Fibroblast of mammary gland (primary cell): ENCODE data around the gene OR51B4.
"Not testable (repeated sequence)": the region's sequence is repeated elsewhere in the genome, so short reads cannot be mapped to it uniquely, and the experiment has no call there.

Source experiments
- DNase-seq: peaks from one replicate; pipeline ENCODE4 v3.0.0-alpha.2; 2010; ENCODE audit warnings: low read depth
- H3K4me3 ChIP-seq: 2 replicates; pipeline ENCODE4 v1.5.1; 2011; ENCODE audit warnings: low read depth, mild to moderate bottlenecking, low read length, moderate library complexity; ENCODE audit not compliant: control insufficient read depth
- CTCF ChIP-seq: conservative IDR thresholded peaks from 2 replicates; pipeline ENCODE4 v1.5.1; 2011; ENCODE audit warnings: low read depth, low read length, inconsistent platforms; ENCODE audit not compliant: control insufficient read depth, insufficient read depth

Gene OR51B4

GRCh38 chr11:5339771-5340322 is 38.1 kb upstream of the OR51B4 start:
- H3K4me3 ChIP-seq: no peak overlapping the region
- no peak for TF ChIP-seq CTCF

GRCh38 chr11:5337253-5337652 is 35.5 kb upstream of the OR51B4 start:
- H3K4me3 ChIP-seq: not testable (repeated sequence)

More at GRCh38 chr11:5339771-5340322, 38.1 kb upstream of the OR51B4 start:
- no peak for DNase-seq

GRCh38 chr11:5336331-5336730 is 34.6 kb upstream of the OR51B4 start:
- DNase-seq: peak; percentile 28
- TF ChIP-seq CTCF: no peak
- H3K4me3 ChIP-seq: no peak overlapping the region

More at GRCh38 chr11:5337253-5337652, 35.5 kb upstream of the OR51B4 start:
- not testable (repeated sequence) for DNase-seq

- no peak for DNase-seq
- H3K4me3 ChIP-seq: no peak overlapping the region
- no peak for TF ChIP-seq CTCF
Observed at GRCh38 chr11:5335170-5335569, 33.4 kb upstream of the OR51B4 start.

GRCh38 chr11:5324197-5324596 is 22.5 kb upstream of the OR51B4 start, which contains the start of gene OR51B2:
Gene OR51B2 (minus strand): TSS chr11:5324297. CDS start chr11:5324297, 0 bp downstream.
- no peak for TF ChIP-seq CTCF
- no peak within 1 kb of the TSS for H3K4me3 ChIP-seq

GRCh38 chr11:5317292-5317691 is 15.5 kb upstream of the OR51B4 start:
- TF ChIP-seq CTCF: no peak
- DNase-seq: no peak
- H3K4me3 ChIP-seq: no peak overlapping the region

More at GRCh38 chr11:5324197-5324596, 22.5 kb upstream of the OR51B4 start, which contains the start of gene OR51B2:
- no peak for DNase-seq

- not testable (repeated sequence) for H3K4me3 ChIP-seq, DNase-seq
Observed at GRCh38 chr11:5313326-5314023, 11.7 kb upstream of the OR51B4 start.

GRCh38 chr11:5310423-5310822 is 8.7 kb upstream of the OR51B4 start:
- TF ChIP-seq CTCF: no peak
- no peak for DNase-seq
- no peak overlapping the region for H3K4me3 ChIP-seq
